ENCODE data around the gene ALDH3B2.
"Not testable (repeated sequence)": the region's sequence is repeated elsewhere in the genome, so short reads cannot be mapped to it uniquely, and the experiment has no call there.

The ALDH3B2 gene, protein sequence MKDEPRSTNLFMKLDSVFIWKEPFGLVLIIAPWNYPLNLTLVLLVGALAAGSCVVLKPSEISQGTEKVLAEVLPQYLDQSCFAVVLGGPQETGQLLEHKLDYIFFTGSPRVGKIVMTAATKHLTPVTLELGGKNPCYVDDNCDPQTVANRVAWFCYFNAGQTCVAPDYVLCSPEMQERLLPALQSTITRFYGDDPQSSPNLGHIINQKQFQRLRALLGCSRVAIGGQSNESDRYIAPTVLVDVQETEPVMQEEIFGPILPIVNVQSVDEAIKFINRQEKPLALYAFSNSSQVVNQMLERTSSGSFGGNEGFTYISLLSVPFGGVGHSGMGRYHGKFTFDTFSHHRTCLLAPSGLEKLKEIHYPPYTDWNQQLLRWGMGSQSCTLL

GRCh38 chr11:67674442-67674871 lies at the start of gene ALDH3B2:
Gene ALDH3B2, minus strand, starts transcription at chr11:67674623. Its CDS starts 7,688 bp downstream, at chr11:67666935.
- no peak for DNase-seq (ENCODE audit: low read depth in 2 of 2)

DNA sequence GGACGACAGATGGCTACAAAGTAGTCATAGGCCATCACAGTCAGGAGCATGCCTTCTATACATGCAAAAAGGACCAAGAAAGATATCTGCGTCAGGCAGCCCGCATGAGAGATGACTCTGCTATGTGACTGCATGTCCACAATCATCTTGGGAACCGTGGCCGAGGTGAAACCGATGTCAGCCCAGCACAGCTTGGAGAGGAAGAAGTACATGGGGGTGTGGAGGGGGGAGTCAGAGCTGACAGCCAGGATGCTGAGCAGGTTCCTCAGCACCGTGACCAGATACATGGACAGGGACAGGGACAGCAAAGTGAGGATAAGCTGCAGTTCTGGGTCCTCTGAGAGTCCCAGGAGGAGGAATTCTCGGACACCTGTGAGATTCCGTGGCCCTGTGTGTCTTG lies 48.6 kb upstream of the ALDH3B2 start:
- DNase-seq (ENCODE audit: low read depth in 2 of 2): not testable (repeated sequence)

- DNase-seq (ENCODE audit: low read depth in 2 of 2): not testable (repeated sequence)
Measured at GRCh38 chr11:67716226-67716625, 41.8 kb upstream of the ALDH3B2 start.

DNA sequence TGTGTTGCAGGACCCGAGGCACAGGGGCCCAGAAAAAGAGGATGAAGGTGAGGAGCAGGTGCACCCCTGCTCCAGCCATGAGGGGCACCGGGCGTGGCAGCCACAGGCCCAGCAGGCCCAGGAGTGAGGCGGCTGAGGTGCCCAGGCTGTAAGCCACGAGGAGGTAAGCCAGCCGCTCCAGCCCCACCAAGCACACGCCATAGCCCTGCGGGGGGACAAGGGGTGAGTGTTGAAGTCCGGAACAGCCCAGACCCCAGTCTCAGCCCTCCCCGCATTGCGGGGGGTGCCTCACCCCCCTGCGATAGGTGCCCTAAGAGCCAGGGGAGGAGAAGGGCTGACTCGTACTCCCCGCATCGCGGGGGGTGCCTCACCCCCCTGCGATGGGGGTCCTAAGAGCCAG lies 41.4 kb upstream of the ALDH3B2 start:
- DNase-seq (ENCODE audit: low read depth in 2 of 2): not testable (repeated sequence)

- peak; percentile 34 to 42 for DNase-seq (ENCODE audit: low read depth in 2 of 2)
Measured at GRCh38 chr11:67713892-67714509, 39.6 kb upstream of the ALDH3B2 start.

GRCh38 chr11:67711676-67712075 lies 37.3 kb upstream of the ALDH3B2 start:
- DNase-seq (ENCODE audit: low read depth in 2 of 2): not testable (repeated sequence)

DNA sequence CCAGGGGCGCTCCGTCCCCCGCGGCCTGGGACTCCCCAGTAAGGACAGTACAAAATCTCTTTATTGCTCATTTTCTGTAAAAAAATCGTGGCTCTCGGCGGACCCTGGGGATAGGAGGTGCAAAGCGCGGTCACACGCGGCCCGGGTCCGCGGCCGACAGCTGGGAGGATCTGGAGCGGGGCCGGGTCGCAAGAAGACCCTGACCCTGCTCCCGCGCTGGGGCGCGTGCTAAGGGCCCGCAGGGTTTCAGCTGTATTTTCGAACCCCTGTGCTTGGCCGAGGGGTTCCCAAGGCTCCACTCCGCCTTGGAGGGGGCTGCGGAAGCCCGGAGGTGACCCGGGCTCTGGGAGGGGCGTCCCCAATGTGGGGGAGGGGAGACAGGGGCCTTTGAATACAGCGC lies 36.8 kb upstream of the ALDH3B2 start:
- DNase-seq (ENCODE audit: low read depth in 2 of 2): not testable (repeated sequence)

- DNase-seq (ENCODE audit: low read depth in 2 of 2): not testable (repeated sequence)
Measured at GRCh38 chr11:67709806-67710205, 35.4 kb upstream of the ALDH3B2 start.

DNA sequence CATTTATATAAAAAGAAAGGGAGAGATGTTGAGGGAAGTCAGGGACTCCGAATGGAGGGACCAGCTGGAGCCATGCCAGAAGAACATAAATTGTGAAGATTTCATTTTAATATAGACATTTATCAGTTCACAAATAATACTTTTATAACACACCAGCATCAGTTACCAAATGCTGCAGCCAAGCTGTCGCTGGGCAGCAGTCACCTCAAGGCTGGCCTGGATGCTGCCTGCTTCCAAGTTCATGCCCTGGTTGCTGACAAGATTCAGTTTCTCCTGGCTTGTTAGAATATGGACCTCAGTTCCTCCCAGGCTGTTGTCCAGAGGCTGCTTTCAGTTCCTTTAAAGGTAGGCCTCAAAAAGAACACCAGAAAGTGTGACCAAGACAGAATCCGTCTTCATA lies 30.8 kb upstream of the ALDH3B2 start:
- no peak for DNase-seq (ENCODE audit: low read depth in 2 of 2)

- DNase-seq (ENCODE audit: low read depth in 2 of 2): no peak
Measured at GRCh38 chr11:67704524-67704923, 30.1 kb upstream of the ALDH3B2 start.

DNA sequence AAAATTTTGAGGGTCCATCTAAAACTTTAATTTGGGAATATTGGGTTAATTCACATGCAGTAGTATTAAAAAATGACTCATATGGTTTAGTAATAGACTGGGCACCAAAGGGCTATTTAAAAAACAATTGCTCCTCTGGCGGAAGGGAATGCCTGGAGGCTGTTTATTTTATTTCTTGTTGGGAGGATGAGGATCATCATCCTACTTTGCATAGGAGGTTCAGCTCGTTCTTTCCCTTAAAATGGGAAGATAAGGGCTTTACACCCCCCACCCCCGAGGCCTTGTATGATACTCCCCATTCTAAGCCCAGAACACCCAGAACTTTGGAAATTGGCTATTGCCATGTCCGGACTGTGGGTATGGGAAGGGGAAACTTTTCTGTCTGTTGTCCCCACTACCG lies 29.3 kb upstream of the ALDH3B2 start:
- DNase-seq (ENCODE audit: low read depth in 2 of 2): not testable (repeated sequence)

- no peak for DNase-seq (ENCODE audit: low read depth in 2 of 2)
Measured at GRCh38 chr11:67700548-67701262, 26.3 kb upstream of the ALDH3B2 start.

- DNase-seq (ENCODE audit: low read depth in 2 of 2): no peak
Measured at GRCh38 chr11:67700141-67700540, 25.7 kb upstream of the ALDH3B2 start.

- no peak for DNase-seq (ENCODE audit: low read depth in 2 of 2)
Measured at GRCh38 chr11:67699521-67699920, 25.1 kb upstream of the ALDH3B2 start.

DNA sequence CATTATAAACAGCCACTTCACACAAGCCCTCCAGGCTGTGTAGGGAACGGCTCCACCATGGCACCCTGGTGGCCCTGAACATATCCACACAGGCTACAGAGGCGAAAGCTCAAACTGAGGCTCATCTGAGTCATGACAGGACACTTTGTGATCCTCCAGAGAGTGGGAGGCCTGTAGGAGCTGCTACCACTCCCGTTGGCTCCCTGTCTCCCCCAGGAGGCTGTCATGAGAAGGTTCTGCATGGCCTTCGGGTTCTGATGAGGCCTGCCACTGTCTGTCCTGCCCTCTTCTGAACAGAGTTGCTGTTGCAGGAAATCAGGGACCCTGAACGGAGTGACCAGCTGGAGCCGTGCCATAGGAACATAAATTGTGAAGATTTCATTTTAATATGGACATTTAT lies 23.8 kb upstream of the ALDH3B2 start:
- DNase-seq (ENCODE audit: low read depth in 2 of 2): no peak

DNA sequence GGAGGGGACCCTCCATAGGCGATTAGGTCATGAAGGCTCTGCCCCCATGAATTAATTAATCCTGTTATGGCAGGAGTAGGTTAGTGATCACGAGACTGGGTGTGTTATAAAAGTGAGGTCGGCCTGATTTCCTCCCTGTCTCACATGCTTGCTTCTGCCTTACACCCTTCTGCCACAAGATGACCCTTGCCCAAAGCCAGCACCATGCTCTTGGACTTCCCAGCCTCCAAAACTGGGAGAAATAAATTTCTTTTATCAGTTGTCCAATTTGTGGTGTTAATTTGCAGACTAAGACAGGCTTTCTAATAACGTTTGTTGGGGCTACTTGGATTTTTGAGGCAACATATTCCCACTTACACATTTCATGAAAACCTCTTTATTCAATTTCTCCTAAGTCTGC lies 23.4 kb upstream of the ALDH3B2 start:
- no peak for DNase-seq (ENCODE audit: low read depth in 2 of 2)

DNA sequence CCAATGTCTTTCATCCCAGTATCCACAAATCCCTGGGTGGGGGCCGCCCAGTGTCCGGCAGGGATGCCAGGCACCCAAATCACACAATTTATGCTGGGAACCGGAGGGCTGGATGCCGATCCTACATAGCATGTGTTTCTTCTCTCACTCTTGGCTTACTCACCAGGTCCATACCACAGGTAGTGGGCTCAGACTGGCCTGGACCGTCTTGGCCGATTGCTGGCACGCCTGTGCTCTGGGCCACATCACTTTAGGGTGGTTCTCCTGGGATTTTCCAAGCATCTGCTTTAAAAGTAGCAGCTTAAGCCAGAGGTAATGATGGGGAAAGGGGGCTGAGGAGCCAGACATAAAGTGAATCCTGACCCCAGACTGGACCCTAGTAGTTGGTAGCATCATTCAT lies 22.6 kb upstream of the ALDH3B2 start:
- DNase-seq (ENCODE audit: low read depth in 2 of 2): no peak

- DNase-seq (ENCODE audit: low read depth in 2 of 2): no peak
Measured at GRCh38 chr11:67695606-67696005, 21.2 kb upstream of the ALDH3B2 start.

- DNase-seq (ENCODE audit: low read depth in 2 of 2): no peak
Measured at GRCh38 chr11:67694875-67695555, 20.6 kb upstream of the ALDH3B2 start.

- DNase-seq (ENCODE audit: low read depth in 2 of 2): no peak
Measured at GRCh38 chr11:67691149-67691548, 16.7 kb upstream of the ALDH3B2 start.

DNA sequence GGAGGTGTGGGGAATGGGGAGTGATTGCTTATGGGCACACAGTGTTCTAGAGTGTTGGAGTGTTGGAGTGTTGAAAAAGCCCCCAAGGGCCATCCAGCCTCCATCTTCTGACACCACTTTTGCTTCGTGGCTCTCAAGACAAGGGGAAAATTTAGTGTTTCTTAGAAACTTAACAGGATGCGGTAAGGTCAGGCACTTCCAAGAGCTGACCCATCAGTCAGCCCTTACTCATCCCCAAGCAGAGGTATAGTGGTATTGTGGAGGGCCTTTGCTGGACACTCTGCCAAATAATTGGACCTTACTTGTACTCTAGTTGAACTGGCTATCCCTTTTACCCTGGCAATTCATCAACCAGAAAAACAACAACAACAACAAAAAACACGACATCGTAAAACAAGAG lies 14.8 kb upstream of the ALDH3B2 start:
- no peak for DNase-seq (ENCODE audit: low read depth in 2 of 2)

GRCh38 chr11:67687986-67688385 lies 13.6 kb upstream of the ALDH3B2 start:
- no peak for DNase-seq (ENCODE audit: low read depth in 2 of 2)

Measured in stimulated activated CD4-positive, alpha-beta T cell treated with anti-CD3 and anti-CD28 coated beads, Interleukin-1b, Interleukin-23, amount 100 ng/mL, for 4 hours (primary cell).